Erythroblast (primary cell): Measurements from ENCODE around the gene UBE2B.

ENCODE experiments used
- GATA1 ChIP-seq: IDR thresholded peaks from 2 replicates; pipeline ENCODE4 v1.6.1; 2011; ENCODE audit warnings: low read depth, mild to moderate bottlenecking, control low read depth, low read length, moderate library complexity
- POLR2A ChIP-seq: IDR thresholded peaks from 2 replicates; pipeline ENCODE4 v1.6.1; 2011; ENCODE audit warnings: mild to moderate bottlenecking, low read length

- no peak for TF ChIP-seq POLR2A
- TF ChIP-seq GATA1 = no peak
Observed at GRCh38 chr5:134437847-134438581, 66.6 kb downstream of the UBE2B start.
